Gastrocnemius medialis (tissue), 4 donors: Measurements from ENCODE around the gene NLK. TPM values are rescaled to one million over a fixed set of nuclear protein-coding genes. Genes with fewer than 3 reads are reported as not detected.

Experiments used
- ATAC-seq, 2 donors: fragments of 150-250 bp; one replicate each; pipeline ENCODE4 v1.9.1; 2016
- DNase-seq, 2 donors: peaks; one replicate each; pipeline ENCODE4 v3.0.0-alpha.2; 2019
- H3K27ac ChIP-seq, 4 donors: fragments of 200-600 bp; sonication (generic); 1 replicate in 1 of 4; 2 replicates in 3 of 4; pipeline ENCODE4 v1.5.1; 2016 to 2018; ENCODE audit warnings: mild to moderate bottlenecking in 2 of 4, moderate library complexity in 1 of 4
- H3K27me3 ChIP-seq, 3 donors: fragments of 200-600 bp; sonication (generic) in 2 of 3; 1 replicate in 1 of 3; 2 replicates in 2 of 3; pipeline versions ENCODE4 v1.5.1 to v1.6.0; 2016 to 2019; ENCODE audit warnings: mild to moderate bottlenecking in 1 of 3, moderate library complexity in 1 of 3
- H3K36me3 ChIP-seq, 2 donors: fragments of 200-600 bp; sonication (generic) in 1 of 2; one replicate each; pipeline ENCODE4 v1.5.1; 2017 to 2018
- H3K4me1 ChIP-seq, 2 donors: fragments of 200-600 bp; sonication (generic) in 1 of 2; one replicate each; pipeline ENCODE4 v1.5.1; 2016 to 2017; ENCODE audit warnings: mild to moderate bottlenecking in 2 of 2
- H3K4me3 ChIP-seq, 4 donors: fragments of 200-600 bp; sonication (generic) in 3 of 4; 1 replicate in 1 of 4; 2 replicates in 3 of 4; pipeline ENCODE4 v1.5.1; 2016 to 2019; ENCODE audit warnings: mild to moderate bottlenecking in 2 of 4
- H3K9me3 ChIP-seq, 3 donors: fragments of 200-600 bp; sonication (generic) in 2 of 3; 1 replicate in 1 of 3; 2 replicates in 2 of 3; pipeline ENCODE4 v1.5.1; 2016 to 2019
- POLR2A ChIP-seq, 2 donors: fragments of 450-650 bp; IDR thresholded peaks; one replicate each; pipeline ENCODE4 v1.6.1; 2017; ENCODE audit warnings: antibody characterized with exemption in 2 of 2, mild to moderate bottlenecking in 2 of 2, moderate library complexity in 2 of 2
- in situ Hi-C, 4 donors: fragments of 200-750 bp; cut with MboI; loops; one replicate each; pipeline versions ENCODE4 v1.15.0 to v1.8.0; 2017; ENCODE audit warnings: low sequenced_read_pairs in 4 of 4
- intact Hi-C: fragments of 100-400 bp; cut with DNase I; formaldehyde crosslinking; loops from one replicate; pipeline ENCODE4 v1.15.1; 2023; ENCODE audit warnings: low total_unique reads
- total RNA-seq, 4 donors: library from RNA; depleted of rRNA; stranded (reverse); fragments of >200 nt; gene quantifications; one replicate each; pipeline versions ENCODE4 v1.1.0 to v1.2.3, GENCODE V29; 2016
- TF ChIP-seq, protein P1 (sequence below), 5 experiments: fragments of 450-650 bp in 3 of 5; fragments of 200-600 bp in 2 of 5; sonication (generic) in 2 of 5; IDR thresholded peaks in 4 of 5; conservative IDR thresholded peaks in 1 of 5; 1 replicate in 4 of 5; 2 replicates in 1 of 5; pipeline ENCODE4 v1.5.1; 2016 to 2019; ENCODE audit warnings: antibody characterized with exemption in 5 of 5, mild to moderate bottlenecking in 3 of 5, moderate library complexity in 3 of 5

The NLK gene
- total RNA-seq, 4 donors from 2014 or later: 6.5 to 11.0 (median 9.1) TPM

DNA sequence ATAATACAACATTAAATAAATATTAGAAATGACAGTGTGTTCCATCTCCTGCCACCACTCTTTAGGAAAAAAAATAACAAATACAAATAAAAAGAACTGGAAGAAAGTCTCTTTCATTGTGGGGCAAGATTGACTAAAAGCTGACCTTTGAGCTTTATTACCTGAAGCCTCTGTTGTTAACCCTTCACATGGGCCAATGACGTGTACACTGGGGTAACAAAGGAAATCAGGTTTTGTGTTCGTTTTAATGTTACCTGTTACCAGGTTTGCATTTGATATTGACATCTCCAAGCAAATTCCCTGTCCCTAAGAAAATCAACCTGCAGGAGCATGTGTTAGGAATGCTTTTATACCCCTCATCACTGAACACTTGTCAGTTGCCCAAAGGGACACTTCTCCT, 39.0 kb downstream of the NLK start:
- Histone ChIP-seq H3K27ac (no peak overlapping the region), H3K4me3 (no peak overlapping the region), H3K4me1 (peaks cover 7 to 13% of the 10 kb centered on the region in 2 donors), H3K9me3 (no peaks in the 10 kb centered on the region), H3K36me3 (no peaks in the 10 kb centered on the region), H3K27me3 (no peaks in the 10 kb centered on the region)
- ATAC-seq (no peak), DNase-seq (no peak)
- in situ Hi-C loops: loop anchor here in 1 of 4 donors (10.0 to 25.0 kb wide), 2 partner anchors 63 to 94 kb away; no protein-coding TSS in a partner anchor
- no peak for TF ChIP-seq POLR2A (IDR thresholded peaks at IDR 0.05)
- TF ChIP-seq, protein P1, sequence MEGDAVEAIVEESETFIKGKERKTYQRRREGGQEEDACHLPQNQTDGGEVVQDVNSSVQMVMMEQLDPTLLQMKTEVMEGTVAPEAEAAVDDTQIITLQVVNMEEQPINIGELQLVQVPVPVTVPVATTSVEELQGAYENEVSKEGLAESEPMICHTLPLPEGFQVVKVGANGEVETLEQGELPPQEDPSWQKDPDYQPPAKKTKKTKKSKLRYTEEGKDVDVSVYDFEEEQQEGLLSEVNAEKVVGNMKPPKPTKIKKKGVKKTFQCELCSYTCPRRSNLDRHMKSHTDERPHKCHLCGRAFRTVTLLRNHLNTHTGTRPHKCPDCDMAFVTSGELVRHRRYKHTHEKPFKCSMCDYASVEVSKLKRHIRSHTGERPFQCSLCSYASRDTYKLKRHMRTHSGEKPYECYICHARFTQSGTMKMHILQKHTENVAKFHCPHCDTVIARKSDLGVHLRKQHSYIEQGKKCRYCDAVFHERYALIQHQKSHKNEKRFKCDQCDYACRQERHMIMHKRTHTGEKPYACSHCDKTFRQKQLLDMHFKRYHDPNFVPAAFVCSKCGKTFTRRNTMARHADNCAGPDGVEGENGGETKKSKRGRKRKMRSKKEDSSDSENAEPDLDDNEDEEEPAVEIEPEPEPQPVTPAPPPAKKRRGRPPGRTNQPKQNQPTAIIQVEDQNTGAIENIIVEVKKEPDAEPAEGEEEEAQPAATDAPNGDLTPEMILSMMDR (IDR thresholded peaks at IDR 0.05 in 4 of 5, conservative IDR thresholded peaks at IDR 0.05 in 1 of 5): no peak
- intact Hi-C loops: no loop called here

DNA sequence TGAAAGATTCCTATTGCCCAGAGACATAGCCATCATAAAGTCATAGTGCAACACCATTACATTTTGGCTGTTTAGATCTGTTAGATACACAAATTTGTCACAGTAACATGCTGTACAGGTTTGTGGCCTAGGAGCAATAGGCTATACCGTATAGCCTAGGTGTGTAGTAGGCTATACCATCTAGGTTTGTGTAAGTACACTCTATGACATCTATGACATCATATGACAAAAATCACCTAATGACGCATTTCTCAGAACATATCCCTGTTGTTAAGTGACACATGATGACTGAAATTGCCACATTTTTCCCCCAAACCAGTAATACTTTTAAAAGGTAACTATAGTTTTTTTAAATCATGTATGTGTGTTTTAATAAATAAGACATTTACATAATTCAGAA, 43.3 kb downstream of the NLK start:
- no peak for TF ChIP-seq POLR2A (IDR thresholded peaks at IDR 0.05)
- TF ChIP-seq, protein P1 (IDR thresholded peaks at IDR 0.05 in 4 of 5, conservative IDR thresholded peaks at IDR 0.05 in 1 of 5): no peak
- in situ Hi-C loops: loop anchor here in 1 of 4 donors (10.0 to 25.0 kb wide), 2 partner anchors 59 to 98 kb away; no protein-coding TSS in a partner anchor
- DNase-seq (no peak), ATAC-seq (no peak)
- Histone ChIP-seq H3K27me3 (no peaks in the 10 kb centered on the region), H3K4me1 (peaks cover 7 to 13% of the 10 kb centered on the region in 2 donors), H3K27ac (no peak overlapping the region), H3K9me3 (peaks cover 0 to 3% (median 0%) of the 10 kb centered on the region in 3 donors), H3K36me3 (no peaks in the 10 kb centered on the region), H3K4me3 (no peak overlapping the region)
- intact Hi-C loops: no loop called here

- DNase-seq: no peak
- Histone ChIP-seq H3K27me3 (no peaks in the 10 kb centered on the region), H3K36me3 (no peaks in the 10 kb centered on the region), H3K9me3 (peaks cover 0 to 3% (median 0%) of the 10 kb centered on the region in 3 donors), H3K4me3 (no peak overlapping the region), H3K27ac (no peak overlapping the region), H3K4me1 (peaks cover 7 to 11% of the 10 kb centered on the region in 2 donors)
- intact Hi-C loops (no loop called here), in situ Hi-C loops (loop anchor here in 1 of 4 donors (10.0 to 25.0 kb wide), 2 partner anchors 58 to 99 kb away; no protein-coding TSS in a partner anchor)
- TF ChIP-seq, protein P1 (IDR thresholded peaks at IDR 0.05 in 4 of 5, conservative IDR thresholded peaks at IDR 0.05 in 1 of 5): no peak
- no peak for TF ChIP-seq POLR2A (IDR thresholded peaks at IDR 0.05)
- ATAC-seq: no peak
Observed at GRCh38 chr17:28086519-28086918, 44.0 kb downstream of the NLK start.

DNA sequence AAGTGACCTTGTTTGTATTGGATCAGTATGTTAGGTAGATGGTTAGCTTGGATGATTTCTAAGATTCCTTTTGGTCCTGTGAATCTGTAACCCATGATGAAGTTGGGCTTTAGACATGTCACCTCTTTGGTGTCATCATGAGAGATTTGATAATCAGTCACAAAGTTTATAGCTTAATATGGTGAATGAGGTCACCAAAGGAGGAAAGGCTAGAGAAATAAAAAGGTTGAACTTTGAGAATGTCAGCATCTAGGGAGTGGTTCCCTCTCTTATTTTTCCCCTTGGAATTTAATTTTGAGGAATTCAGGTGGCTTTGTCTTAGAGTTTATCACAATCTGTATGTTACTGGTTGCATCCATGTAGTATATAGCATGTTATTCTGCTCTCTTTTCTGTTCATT, 45.3 kb downstream of the NLK start:
- ATAC-seq: no peak
- intact Hi-C loops: no loop called here

More for the DNA sequence above, 45.3 kb downstream of the NLK start:
- no peak overlapping the region for H3K4me3 ChIP-seq
- peaks cover 0 to 3% (median 0%) of the 10 kb centered on the region in 3 donors for H3K9me3 ChIP-seq
- no peaks in the 10 kb centered on the region for H3K36me3 ChIP-seq
- no peak overlapping the region for H3K27ac ChIP-seq
- no peaks in the 10 kb centered on the region for H3K27me3 ChIP-seq
- in situ Hi-C loops: loop anchor here in 1 of 4 donors (10.0 to 25.0 kb wide), 2 partner anchors 57 to 100 kb away; no protein-coding TSS in a partner anchor
- no peak for DNase-seq
- no peaks in the 10 kb centered on the region for H3K4me1 ChIP-seq
- TF ChIP-seq, protein P1 (IDR thresholded peaks at IDR 0.05 in 4 of 5, conservative IDR thresholded peaks at IDR 0.05 in 1 of 5): no peak
- TF ChIP-seq POLR2A (IDR thresholded peaks at IDR 0.05): no peak
